Ecto neural progenitor cell (in vitro differentiated cells): ENCODE measurements around the gene ENDOD1.

Experiments
- DNase-seq: peaks from one replicate; pipeline ENCODE4 v3.0.0-alpha.2; 2018; ENCODE audit warnings: low spot score

Gene ENDOD1

DNA sequence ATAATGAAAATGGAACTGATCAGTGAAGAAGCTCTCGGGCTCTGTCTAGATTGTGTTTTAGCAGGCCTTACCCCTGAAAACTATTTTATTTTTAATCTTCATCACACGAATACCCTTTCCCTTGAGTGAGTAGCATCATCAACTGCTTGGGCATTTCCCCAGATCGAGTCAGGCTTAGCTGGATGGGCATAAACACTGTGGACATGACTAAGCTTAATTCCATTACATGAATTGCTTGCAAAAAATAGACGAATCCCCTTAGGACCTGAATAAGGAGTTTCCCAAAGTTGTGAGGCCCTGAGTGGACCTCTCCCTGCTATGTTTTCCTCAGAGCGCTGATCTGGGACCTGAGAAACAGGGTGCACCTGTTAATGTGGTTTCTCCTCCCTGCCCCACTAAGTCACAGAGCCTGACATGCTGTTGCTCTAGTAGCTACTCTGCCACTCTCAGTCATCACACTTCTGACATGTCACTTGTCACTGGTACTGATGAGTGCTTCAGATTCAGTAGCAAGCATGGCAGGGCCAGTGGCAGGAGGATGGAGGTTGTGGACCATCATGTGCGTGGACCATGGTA is 53.5 kb downstream of the ENDOD1 start:
- DNase-seq = no peak

- DNase-seq = no peak
Measured at GRCh38 chr11:95144313-95145235, 54.9 kb downstream of the ENDOD1 start.

DNA sequence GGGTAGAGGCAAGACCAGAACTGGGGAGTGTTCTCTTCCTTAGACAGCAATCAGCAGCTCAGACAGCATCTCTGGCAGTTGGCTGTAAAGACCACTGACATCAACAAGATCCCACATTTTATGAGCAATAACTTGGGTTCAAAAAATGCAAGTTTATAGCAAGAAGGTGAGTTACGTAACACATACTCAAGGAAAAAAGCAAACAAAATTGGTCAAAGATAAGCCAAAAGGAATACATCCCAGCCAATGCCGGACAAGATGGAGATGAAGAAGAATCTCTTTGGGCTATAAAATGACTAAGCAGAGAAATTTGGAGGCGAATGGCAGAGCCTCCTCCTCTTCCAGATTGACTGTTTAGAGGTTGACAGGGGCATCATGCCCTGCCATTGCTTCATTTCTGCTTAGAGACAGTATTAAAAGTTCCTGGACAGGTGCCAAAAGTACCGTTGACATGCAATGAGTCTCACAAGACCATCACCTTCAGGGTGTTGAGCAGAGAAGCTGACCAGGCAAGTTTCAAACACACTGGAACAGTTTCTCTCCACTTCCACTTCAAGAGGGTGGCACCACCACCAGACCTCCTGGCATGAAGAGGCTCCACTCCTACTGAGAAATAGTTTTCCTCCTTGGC is 55.9 kb downstream of the ENDOD1 start:
- DNase-seq = no peak

DNA sequence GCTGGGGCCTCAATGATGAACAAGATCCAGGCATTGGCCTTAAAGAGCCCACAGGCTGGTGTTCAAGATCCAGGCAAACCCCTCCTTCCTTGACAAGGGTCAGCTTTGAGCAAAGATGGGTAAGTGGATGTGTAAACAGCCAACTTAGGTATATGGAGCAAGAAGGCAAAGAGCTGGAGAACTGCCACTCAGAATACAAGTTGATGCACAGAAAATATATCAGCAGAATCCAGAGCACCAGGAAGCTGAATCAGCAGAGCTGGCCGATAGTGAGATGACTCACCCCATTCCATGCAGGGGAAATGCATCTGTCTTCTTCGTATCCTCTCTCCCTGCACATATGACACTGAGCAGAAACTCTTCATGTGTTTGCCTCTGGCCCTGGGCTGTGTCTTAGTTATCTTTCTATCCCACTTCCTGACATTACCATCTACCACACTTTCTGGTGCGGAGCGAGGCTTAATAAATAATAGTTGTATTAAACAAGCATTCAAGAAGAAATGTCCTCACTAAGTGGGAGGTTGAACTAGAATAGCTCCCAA is 57.8 kb downstream of the ENDOD1 start:
- no peak for DNase-seq

GRCh38 chr11:95148406-95148805 is 58.8 kb downstream of the ENDOD1 start:
- no peak for DNase-seq

DNA sequence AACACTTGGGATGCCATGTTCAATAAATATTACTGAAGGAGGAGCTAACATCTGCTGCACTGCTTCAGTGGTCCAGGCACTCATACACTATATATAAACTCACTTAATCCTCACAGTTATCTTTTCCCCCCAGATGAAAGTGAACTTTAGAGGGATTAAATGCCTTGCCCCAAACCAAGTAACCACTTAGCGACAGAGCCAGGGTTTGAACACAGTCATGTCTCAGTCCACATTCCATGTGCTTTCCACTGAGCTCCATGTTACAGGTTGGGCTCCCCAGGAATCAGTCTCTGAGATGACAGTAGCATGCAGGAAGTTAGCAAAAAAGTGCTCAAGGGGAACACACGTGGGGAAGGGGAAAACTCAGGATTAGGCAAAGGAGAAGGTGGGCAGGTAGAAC is 59.3 kb downstream of the ENDOD1 start:
- no peak for DNase-seq

GRCh38 chr11:95149651-95150364 is 60.2 kb downstream of the ENDOD1 start:
- DNase-seq = peak; percentile 79

DNA sequence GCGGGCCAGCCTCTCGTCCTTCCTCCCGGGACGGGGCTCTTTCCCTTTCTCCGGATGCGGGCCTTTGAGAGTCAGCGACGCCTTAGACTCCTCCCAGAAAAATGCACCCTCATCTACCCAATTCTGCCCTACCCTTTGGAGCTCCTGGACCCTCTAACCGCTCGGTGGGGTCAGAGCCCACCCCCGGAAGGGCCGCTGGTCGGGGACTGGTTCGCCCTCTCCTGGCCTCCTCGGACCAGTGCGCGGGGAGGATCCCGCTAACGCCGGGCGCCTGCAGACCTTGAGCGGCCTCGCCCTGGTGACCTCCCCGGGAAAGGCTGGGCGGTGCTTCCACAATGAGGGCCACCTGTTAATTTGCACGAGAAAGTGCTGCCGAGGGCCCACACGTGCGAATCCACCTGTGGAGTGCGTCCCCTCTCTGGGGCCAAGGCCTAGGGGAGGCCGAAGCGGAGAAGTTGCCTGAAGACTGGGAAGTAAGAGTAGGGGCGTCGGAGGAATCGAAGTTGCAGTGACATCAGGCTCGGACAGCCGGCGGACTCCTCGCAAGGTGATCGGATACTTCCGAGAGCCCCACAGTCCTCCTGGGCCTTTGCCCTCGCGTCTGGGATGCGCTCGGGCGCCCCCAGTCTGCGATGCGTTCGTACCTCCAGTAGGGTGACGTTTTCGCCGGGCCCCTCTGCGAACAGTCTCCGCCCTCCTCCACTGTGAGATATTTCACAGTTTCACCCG is 61.5 kb downstream of the ENDOD1 start:
- DNase-seq = peak; percentile 93

DNA sequence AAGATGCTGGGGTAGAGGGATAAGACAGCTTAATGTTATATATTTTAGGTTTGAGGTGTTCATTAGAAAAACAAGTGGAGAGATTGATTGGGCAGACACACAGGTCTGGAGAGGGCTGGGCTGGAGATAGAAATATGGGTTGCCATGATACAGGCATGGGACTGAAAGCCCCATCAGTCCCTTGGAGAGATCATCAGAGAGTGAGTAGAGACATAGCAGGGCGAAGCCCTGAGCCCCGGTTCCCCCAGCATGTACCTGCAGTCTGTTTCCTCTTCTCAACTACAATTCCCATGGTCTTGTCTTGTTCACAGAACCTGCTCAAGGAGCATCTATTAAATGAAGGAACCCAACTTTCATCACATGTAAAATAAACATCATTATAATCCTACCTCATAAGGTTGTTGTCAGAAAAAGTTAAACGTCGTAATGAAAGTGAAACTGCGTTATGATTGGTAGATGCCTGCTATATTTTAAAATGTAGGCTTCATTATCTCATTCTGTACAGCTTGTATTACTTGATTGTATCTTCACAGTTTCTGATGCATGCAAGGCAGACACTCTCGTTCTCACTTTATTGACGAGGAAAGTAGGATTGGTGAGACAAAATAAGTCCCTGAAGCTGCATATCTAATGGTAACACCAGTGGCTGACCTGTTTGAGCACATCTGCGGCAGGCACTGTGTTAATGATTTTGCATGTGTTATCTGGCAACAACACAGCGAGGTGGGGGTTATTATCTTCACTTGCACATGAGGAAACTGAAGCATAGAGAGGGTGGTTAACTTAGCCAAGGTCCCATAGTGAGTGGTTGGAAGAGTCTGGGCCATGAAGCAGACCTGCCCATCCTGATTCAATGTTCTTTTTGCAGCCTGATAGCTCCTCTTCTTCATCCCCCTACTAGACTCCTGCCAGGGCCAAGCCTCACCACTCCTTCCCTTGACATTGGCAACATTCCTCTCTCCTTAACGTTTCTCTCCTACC is 63.5 kb downstream of the ENDOD1 start:
- DNase-seq = no peak

- no peak for DNase-seq
Measured at GRCh38 chr11:95153857-95154246, 64.2 kb downstream of the ENDOD1 start.

GRCh38 chr11:95154514-95154913 is 64.9 kb downstream of the ENDOD1 start:
- peak; percentile 66 for DNase-seq

- no peak for DNase-seq
Measured at GRCh38 chr11:95155385-95155784, 65.7 kb downstream of the ENDOD1 start.

DNA sequence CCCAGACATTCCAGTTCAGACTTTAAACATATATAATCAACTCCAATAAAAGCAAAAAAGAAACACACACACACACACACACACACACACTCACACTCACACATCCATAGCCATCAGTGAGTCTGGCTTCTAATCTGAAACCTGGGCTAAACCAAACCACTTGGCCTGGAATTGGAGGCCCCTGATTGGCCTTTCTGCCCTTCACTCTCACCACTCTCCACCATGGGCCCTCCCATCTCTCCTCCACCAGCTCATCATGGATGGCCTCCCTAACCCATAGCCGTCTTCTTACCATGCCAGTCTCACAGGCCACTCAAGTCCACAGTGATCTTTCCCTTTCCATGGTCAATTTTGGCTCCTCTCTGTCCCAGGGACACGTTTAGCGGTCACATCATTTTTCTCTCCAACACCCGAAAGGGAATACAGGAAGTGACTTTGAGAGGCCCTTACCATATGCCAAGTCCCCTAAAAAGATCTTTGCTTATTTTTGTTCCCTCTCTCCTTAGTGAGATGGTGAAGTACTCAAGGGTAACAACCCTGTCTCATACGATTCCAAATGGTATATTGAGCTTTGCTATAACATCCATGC is 66.6 kb downstream of the ENDOD1 start:
- no peak for DNase-seq

DNA sequence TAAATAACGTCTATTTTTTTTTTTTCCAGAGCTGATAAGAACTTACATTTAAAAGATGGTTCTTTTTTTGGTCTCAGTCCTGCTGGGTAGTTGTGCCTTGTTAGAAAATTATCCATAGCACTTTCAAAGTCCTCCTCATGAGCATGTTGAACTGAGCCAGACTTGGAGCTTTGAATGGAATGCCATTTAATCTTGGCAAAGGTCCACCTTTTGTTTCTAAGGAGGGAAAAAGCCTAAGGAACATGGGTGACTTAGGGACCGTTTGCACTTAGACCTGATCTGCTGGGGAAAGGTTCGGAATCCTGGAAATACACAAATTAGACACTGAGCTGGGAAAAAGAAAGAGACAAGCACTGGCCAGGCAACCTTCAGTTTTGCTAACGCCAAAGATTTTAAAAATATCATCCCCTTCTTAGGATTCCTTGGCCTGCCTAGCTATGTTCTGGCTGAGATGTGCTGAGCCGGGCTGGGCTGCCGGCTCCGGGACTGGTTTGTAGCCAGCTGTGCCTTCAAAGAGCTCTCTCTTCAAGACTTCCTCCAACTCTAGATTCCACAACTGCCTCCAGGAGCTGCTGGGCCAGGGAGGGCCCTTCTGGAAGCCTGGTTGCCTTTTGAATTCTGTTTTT is 67.4 kb downstream of the ENDOD1 start:
- DNase-seq = no peak

DNA sequence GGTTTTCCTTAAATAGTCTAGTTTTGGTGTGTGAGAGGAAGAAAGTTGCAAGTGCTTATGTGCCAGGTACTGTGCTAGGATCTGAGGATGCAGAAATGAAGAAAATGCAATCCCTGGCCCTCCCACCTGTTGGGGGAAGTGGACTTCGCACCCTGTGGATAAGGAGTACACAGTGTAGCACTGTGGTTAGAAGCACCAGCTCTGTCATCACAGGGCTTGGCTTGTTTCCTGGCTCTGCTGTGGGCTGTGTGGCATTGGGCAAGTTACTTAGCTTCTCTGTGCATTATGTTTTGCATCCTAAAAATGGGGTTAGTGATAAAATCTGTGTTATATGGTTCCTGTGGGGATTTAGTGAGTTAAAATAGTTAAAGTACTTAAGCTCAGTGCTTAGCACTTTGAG is 68.2 kb downstream of the ENDOD1 start:
- no peak for DNase-seq

GRCh38 chr11:95161248-95161647 is 71.6 kb downstream of the ENDOD1 start:
- DNase-seq = no peak

GRCh38 chr11:95163106-95163505 is 73.5 kb downstream of the ENDOD1 start:
- no peak for DNase-seq

GRCh38 chr11:95165638-95166037 is 76.0 kb downstream of the ENDOD1 start:
- DNase-seq = no peak

GRCh38 chr11:95166781-95167180 is 77.1 kb downstream of the ENDOD1 start:
- no peak for DNase-seq
